Stimulated activated CD8-positive, alpha-beta memory T cell treated with anti-CD3 and anti-CD28 coated beads, Interleukin-12 subunit alpha, Interleukin-12 subunit beta, amount 100 ng/mL, for 1 hour (primary cell): ENCODE measurements around the gene GALK2.

Source experiments
- DNase-seq: peaks from one replicate; pipeline ENCODE4 v3.0.0-alpha.2; 2020; ENCODE audit warnings: low read depth

Gene GALK2

DNA sequence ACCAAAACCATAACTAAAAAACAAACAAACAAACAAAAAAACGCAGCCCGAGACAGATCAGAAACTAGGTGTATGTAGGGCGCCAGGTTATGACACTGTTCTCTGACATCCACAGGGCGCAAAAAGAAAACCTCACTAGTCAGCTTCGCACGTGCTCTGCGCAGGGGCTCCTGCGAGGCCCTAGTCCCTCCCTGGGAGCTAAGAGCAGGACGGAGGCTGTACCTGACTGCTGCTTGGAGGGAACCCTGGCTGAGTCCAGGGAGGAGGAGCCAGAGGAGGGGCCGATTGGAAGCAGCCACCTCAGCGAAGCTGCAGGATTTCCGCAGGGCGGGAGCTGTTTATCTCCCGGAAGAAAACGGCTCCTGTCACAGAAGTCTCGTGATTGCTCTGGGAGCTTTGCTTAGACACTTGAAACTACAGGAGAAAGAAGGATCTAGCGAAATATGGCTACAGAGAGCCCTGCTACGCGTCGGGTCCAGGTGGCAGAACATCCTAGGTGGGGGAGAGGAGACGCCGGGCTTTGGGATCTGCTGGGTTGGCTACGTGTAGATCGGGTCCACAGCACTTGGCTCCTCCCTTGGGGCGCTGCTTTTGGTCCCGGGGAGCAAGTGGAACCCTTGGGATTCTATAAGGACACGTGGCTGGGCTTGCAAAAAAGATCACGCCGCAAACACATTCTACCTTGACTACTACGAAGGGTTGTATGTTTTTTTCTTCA lies at the start of gene GALK2:
GALK2 (plus strand) TSS at position 368 of the 718 bp plus-strand sequence; CDS start at position 444, 76 bp downstream.
- peak; percentile 50 for DNase-seq

DNA sequence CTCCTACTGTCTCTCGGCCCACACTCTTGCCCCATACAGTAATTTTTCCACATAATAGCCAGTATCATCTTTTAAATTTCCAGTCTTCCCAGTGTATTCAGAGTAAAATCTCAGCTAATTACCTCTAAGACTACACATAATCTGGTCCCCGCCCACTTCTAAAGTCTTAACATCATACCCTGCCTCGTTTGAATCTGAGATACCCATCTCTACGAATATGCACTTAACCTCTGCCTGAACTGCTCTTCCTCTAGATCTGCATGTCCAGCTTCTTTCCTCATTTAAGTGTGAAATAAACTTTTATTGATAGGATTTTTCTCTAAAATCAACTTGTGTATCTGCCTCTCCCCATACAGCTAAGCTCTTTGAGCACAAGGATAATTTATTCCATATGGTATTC lies 49.2 kb upstream of the GALK2 start:
- no peak for DNase-seq

DNA sequence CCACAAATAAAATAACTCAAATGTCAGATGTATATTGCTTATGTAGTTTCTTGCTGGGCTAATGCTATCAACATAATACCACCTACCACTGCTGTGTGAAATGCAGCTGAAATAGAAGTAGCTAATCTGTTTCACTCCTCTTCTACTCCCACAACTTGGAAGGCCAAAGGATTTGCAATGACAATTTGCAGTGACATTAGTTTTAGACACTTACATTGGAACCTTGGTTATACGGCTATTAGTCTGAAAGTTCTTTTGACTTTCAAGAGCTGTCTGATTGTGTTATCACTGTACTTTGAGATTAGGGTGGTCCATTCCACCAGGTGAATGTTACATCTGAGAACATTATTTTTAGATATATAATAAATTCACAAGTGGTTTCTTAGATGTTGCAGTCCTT lies 48.1 kb upstream of the GALK2 start:
- no peak for DNase-seq

DNA sequence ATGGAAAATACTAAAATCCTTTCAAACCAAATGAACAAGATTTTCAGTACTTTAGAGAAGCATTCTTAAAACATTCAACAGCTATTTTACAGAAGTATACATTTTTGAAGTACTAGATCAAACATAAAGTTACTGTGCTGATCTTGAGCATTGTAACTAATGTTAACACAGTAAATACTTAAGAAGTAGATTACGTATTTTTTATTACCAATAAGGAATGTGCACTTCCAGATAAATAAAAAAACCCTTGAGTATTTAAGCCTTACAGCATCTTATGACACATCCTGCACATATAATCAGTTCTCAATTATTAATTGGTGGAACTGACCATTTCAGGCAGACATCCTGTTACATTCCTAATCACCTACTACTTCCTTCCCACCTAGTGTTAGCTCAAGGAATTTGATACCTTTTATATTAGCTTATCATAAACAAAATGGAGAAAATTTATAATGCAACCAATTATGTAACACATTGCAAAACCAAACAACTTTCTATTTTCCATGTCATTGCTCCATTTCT lies 47.4 kb upstream of the GALK2 start:
- no peak for DNase-seq

DNA sequence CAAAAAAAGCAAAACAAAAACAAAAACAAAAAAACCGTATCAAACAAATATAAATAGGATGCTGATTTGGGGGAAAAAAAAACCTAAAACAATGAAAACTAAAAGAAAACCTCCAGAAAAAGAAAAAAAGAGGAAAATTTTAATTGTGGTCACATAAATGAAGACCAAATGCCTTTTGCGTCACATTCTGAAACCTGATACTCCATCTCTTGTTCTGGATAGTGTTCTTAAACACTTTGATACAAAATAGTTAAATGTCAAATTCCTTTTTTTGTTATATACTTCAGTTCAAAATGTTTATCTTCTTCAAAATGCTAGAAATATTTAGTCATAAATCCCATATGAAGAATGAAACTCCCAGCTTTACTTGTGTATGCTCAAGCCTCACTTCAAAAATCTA lies 45.7 kb upstream of the GALK2 start:
- DNase-seq = no peak

DNA sequence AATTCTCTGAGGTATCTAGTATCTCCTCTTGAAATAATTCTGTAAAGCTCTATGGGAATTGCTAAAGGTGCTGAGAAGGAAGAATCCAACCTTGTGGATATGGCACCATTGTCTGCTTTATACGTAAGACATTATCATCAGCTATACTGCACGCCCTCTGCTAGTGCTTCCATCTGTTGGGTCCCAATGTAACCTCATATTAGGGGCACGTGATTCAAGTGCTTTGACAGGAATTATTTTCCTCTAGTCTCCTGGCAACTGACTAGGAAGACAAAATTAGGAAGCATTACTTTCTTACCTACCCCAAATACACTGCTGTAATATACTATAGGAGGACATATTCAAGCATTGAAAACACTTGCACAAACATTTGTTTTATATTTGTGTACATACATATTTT lies 38.6 kb upstream of the GALK2 start:
- no peak for DNase-seq

DNA sequence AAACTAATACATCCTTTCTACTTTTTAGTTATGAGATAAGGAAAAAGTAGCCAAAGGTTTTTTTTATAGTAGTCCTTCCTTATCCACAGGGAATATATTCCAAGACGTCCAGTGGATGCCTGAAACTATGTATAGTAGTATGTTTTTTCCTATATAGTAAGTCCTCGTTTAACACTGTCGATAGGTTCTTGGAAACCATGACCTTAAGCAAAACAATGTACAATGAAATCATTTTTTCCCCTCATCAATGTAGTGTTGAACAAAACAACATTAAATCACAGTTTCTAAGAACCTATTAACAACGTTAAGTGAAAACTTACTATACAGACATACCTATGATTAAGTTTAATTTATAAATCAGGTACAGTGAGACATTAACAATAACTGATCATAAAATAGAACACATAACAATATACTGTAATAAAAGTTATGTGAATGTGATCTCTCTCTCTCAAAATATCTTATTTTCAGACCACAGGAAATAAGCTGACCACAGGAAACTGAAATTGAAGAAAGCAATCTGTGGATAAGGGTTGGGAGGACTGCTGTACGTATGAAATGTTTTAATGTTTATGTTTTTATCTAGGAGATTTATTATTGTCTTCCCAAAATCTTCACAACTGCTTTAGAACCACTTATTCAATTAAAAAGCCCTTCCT lies 35.2 kb upstream of the GALK2 start:
- no peak for DNase-seq

DNA sequence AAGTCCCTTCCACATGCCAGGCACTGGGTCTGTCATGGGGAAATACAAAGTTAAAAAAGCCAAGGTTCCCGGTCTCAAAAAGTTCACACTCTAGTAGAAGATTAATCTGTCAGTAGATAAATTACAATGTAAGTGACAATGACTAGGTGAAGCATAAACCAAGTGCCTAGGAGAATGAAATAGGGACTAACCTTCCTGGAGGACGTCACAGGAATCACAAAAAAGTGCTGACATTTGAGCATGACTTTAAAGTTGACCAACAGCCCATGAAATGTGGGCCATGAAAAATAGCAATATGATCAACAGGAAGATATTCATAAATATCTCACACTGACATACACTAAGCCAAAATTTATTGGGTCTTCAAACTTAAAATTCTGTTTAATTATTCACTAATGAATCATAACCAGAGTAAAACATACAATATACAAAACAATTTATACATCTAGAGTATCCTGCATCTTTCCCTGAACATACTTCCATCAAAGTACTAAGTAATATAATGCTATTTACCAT lies 34.6 kb upstream of the GALK2 start:
- no peak for DNase-seq

DNA sequence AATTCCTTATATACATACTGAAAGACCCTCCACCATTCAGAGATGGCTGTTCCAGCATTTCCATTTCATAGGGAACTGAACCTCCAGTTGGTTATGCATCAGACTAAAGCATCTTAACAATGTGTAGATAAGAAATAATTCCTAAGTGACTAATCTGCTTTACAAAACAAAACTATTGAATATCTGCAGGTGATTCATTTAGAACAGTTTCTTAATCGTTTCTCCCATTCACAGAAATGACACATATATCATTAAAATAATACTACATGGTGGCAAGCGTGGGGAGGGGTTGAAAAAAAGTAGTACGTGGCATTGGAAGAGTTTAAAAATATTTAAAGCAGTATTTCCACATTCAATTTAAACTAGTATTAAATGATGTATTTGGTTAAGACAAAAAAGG lies 34.1 kb upstream of the GALK2 start:
- DNase-seq = no peak

DNA sequence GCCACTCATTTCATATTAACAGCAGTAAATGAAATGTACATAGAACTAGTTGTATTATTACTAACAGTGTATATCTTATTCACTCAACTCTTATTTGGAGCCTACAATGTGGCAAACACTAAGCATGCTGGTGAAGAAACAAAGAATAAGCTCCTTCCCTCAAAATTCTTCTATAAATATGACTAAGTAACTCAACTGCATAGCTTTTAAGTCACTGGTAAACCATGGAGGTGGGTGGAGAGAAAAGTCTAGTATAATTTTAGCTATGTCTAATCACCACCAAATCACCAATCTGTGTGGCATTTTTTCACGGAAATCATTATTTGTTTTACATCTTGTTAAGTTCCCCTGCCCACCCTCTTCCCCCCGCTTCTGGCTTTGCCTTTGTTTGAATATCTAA lies 32.2 kb upstream of the GALK2 start:
- no peak for DNase-seq

DNA sequence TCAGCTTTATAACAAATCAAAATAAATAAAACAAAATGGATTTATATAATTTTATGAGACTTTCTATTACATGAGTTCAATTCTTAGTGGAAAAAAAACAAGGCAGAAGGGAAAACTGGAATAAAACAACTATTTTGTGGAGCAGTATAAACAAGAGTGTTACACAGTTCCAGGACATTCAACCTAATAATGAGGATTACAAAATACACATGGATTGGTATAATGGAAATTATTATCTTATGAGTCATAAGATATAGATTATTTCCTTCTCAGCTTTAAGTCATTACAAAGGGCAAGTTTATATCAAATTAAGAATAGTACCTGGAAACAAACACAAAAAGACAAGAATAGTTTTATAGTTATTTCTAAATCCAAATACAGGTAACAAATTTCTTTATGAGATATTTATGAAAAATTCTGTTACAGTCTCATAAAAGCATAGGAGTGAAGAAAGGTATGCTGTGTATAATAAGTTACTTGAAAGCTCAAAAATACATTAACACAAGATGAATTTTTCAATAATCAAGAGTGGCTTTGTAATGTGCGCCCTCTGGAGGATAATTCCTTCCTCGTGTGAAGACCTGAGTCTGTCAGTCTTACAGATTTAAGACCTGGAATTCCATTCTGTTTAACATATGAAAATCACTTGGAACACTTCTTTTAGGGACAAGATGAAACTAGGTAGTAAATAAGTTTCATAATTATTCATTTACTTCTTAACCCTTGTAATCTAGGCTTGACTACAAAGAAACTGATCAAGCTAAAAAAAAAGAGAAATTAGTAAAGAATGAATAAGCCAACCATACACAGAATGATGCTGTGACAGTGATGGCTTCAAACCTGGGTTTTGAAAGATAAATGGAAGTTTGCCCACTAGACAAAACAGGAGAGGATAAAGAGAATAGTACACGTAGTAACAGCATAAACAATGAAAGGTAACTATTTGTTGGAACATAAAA lies 24.1 kb upstream of the GALK2 start:
- no peak for DNase-seq

DNA sequence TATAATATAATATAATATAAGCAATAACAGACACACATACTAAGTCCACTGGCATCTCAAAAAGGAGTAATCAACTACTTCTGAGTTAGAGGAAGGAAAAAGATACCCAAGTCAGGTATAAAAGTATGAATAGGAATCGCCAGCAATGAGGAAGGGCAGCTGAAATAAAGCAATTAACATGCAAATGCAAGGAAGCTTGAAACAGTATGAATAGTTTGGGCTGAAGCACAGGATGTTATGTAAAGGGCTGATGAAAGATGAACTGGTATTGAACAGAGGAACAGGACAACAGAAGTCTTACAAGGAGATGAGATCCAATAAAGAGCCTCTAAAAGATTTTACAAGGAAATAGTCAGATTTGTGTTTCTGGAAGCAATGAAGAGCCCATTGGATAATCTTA lies 21.7 kb upstream of the GALK2 start:
- no peak for DNase-seq

DNA sequence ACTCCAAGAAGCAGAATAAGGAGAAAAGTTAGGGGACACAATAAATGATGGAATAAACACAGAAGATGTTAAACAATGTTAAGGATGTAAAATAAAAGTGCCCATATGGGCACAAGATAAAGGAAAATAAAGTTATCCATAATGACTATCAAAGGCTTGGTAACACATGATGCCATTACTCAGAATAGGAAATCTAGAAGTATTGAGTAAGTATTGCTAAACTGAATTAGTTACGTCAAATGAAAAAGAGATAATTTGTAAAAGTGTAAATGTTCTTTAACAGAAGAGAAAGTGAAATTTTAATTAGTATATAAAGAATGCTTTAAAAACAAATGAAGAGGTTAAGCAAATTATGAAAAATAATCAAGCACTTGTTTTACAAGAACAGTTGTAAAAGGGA lies 21.3 kb upstream of the GALK2 start:
- DNase-seq = no peak

DNA sequence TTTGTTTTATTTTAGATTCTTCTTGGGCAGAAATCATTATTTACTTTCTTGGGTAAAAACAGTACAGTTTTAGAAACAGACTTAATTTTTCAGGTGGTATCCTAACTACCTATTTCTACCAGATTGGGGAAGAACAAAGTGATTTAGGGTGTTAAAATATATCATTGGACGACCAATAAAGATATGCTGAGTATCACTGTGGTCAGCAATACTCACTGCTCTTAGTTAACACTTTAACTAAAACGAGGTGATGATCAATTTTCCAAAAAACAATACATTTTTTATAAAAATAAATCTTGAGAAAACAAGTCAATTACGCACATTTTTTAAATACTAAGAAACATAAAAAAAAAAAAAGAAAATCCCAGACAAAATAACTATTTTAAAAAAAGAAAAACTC lies 18.2 kb upstream of the GALK2 start:
- no peak for DNase-seq

DNA sequence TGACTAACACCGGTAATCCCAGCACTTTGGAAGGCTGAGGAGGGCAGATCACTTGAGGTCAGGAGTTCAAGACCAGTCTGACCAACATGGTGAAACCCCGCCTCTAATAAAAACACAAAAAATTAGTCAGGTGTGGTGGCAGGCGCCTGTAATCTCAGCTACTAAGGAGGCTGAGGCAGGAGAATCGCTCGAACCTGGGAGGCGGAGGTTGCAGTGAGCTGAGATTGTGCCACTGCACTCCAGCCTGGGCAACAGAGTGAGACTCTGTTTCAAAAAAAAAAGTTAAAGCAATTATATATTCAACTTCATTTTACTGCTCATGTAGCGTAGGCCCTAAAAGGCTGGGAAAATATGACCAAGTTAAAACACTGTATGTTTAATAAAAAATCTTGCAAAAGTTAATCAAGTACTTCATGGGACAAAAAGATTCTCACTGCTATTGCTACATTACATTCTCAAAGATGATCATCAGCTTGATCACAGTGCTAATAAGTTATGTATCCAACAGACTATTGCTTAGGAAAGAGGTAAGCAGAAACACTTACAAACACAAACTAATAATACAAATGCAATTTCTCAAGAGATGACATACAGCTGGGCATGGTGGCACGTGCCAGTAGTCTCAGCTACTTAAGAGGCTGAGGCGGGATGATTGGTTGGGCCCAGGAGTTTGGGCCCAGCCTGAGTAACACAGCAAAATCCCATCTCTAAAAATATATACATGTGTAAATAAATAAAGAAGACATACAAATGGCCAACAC lies 17.3 kb upstream of the GALK2 start:
- no peak for DNase-seq

DNA sequence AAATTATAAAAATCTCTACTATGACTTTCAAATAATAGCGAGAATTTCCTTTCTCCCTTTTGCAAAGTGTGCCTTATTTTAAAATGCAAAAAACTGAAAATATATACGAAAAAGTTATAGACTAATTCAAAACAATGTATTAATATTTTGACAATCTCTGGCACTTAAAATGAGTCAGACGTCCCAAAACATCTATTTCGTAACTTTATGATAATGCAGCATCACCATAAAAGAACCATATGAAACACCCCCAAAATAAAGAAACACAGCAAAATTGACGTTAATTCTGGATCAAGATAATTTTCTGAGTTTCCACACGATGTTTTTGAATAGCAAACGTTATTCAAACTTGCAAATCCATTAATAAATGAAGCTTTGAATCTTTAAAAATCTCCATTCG lies 15.7 kb upstream of the GALK2 start:
- no peak for DNase-seq

DNA sequence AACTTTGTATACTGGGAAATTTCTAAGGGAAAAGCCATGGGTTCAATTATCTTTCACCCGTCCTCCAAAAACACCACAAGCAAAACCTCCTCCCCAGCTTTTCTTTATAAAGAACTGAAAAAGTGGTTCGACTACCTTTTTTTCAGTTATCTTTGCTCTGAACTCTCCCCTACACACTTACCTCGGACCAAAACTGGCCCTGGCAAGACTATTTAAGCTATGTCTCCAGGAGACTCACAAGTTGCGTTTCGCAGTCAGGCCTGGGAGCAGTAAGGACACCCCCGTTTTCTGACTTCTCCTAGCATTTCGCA lies 15.3 kb upstream of the GALK2 start:
- no peak for DNase-seq

DNA sequence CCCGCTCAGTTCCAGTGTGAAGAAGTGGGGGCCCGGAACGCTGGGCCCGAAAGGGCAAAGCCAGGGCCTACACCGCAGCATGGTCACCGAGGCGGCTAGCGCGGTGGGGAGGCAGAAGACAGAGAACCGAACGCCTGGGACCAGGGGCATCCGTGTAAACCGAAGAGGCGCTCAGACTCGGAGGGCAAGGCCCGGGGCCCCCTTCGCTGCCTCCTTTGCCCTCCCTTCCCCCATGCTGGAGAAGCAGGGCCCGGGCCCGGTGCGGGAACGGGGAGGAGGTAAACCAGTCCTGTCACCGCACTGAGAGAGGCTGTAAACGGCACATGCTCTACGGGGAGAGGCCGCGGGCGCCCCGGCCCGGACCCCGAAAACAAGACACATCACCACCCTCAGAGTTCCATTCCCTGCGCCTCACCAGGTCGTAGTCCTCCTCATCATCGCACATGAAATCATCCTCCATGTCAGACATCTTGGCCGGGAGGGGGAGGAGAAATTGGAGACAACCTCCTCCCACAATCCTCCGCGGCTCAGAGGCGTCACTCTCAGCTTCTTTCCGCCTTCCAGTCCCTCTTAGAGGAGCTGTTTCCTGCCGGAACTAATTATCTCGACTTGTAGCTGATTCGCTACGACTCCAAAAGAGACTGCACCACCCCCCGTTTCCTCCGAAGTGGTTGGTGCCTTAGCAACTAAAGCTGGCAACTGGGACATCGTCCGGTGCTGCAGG lies 14.8 kb upstream of the GALK2 start, which contains the start of gene COPS2:
COPS2 (minus strand) TSS at position 490 of the 724 bp plus-strand sequence; CDS start at position 469, 21 bp downstream.
- peak; percentile 89 for DNase-seq

DNA sequence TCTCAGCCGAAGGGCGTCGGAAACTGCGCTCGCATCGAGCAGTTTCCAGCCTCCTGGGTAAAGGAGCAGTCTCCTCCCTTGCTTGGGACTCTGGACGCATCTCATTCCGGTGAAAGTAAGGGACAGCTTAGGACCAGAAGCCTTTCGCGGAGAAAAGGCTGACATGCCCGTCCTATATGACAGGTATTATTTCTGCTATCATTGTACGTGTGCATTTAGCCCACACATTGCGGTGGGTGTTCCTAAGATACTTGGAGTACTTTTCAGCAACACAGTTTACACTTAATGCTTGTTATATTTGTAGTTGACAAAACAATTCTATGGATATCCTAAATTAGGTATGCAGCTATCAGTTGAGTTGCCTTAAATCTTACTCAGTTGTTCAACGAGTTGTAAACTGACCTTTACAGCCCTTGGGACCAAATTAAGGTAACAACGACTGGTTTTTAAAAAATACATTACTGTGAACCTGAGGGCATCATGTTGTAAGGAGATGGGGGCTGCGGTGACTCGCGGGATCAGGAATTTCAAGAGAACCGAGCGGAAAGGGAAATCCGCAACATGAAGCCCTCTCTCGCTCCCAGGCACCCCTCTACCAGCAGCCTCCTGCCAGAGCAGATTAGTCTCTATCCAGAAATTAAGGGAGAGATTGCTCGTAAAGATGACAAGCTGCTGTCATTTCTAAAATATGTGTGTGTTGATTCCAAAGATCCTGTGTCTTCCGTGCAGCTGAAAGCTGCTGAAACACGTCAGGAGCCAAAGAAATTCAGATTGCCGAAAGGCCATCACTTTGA lies 14.0 kb upstream of the GALK2 start:
- DNase-seq = no peak

DNA sequence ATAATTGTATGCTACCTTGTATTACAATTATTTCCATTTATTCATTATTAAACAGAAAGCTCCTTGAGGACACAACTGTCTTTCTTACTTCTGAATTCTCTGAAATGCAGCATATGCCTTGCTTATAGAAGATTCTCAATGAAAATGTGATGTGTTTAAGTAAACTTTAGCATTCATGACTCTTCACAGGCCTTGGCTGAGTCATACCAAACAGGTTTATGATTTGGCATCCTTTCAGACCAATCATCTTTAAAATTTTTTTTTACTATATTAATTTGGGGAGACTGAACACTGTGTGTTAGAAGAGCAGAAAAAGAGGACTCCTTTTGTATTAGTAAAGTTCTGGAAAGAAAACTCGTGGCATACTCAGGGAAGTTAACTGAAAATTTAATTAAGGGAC lies 6.4 kb upstream of the GALK2 start:
- DNase-seq = no peak
